Stimulated activated CD4-positive, alpha-beta T cell treated with anti-CD3 and anti-CD28 coated beads, TNF-alpha, amount 100 ng/mL, for 48 hours (primary cell): ENCODE data around the gene BICD1.
"Not testable (repeated sequence)": the region's sequence is repeated elsewhere in the genome, so short reads cannot be mapped to it uniquely, and the experiment has no call there.

Experiments
- DNase-seq, 3 donors: peaks; one replicate each; pipeline ENCODE4 v3.0.0-alpha.2; 2020; ENCODE audit warnings: low read depth in 3 of 3

Gene BICD1

GRCh38 chr12:32196250-32197198 is 89.9 kb downstream of the BICD1 start:
- no peak for DNase-seq

GRCh38 chr12:32197421-32197820 is 90.8 kb downstream of the BICD1 start:
- no peak for DNase-seq

GRCh38 chr12:32198555-32198954 is 91.9 kb downstream of the BICD1 start:
- peak in 1 of 3 donors; percentile 2 for DNase-seq

- DNase-seq: no peak
Measured at GRCh38 chr12:32201096-32201495, 94.4 kb downstream of the BICD1 start.

GRCh38 chr12:32201976-32202375 is 95.3 kb downstream of the BICD1 start:
- no peak for DNase-seq

GRCh38 chr12:32205731-32206130 is 99.1 kb downstream of the BICD1 start:
- DNase-seq: no peak

- no peak for DNase-seq
Measured at GRCh38 chr12:32208355-32208754, 101.7 kb downstream of the BICD1 start.

- DNase-seq: no peak
Measured at GRCh38 chr12:32211066-32211899, 104.6 kb downstream of the BICD1 start.

- DNase-seq: no peak
Measured at GRCh38 chr12:32211900-32212156, 105.2 kb downstream of the BICD1 start.

GRCh38 chr12:32214723-32215122 is 108.1 kb downstream of the BICD1 start:
- no peak for DNase-seq

- DNase-seq: no peak
Measured at GRCh38 chr12:32217354-32218310, 111.0 kb downstream of the BICD1 start.

- no peak for DNase-seq
Measured at GRCh38 chr12:32223941-32224340, 117.3 kb downstream of the BICD1 start.

GRCh38 chr12:32226768-32227167 is 120.1 kb downstream of the BICD1 start:
- DNase-seq: no peak

- DNase-seq: no peak
Measured at GRCh38 chr12:32229971-32230612, 123.4 kb downstream of the BICD1 start.

- DNase-seq: no peak
Measured at GRCh38 chr12:32230613-32230993, 124.0 kb downstream of the BICD1 start.

GRCh38 chr12:32231361-32231760 is 124.7 kb downstream of the BICD1 start:
- not testable (repeated sequence) for DNase-seq

- DNase-seq: no peak
Measured at GRCh38 chr12:32233568-32233967, 126.9 kb downstream of the BICD1 start.

GRCh38 chr12:32235251-32235650 is 128.6 kb downstream of the BICD1 start:
- no peak for DNase-seq

GRCh38 chr12:32240162-32240561 is 133.5 kb downstream of the BICD1 start:
- no peak for DNase-seq

- DNase-seq: no peak
Measured at GRCh38 chr12:32240831-32241230, 134.2 kb downstream of the BICD1 start.

- no peak for DNase-seq
Measured at GRCh38 chr12:32242641-32243040, 136.0 kb downstream of the BICD1 start.
